IPS DF 4.7 (cell line): ENCODE results near the gene AP2M1.
"Not testable (repeated sequence)": the region's sequence is repeated elsewhere in the genome, so short reads cannot be mapped to it uniquely, and the experiment has no call there.

Experiments used
- DNase-seq: peaks from one replicate; pipeline ENCODE4 v3.0.0-alpha.2; 2013; ENCODE audit warnings: low spot score; ENCODE audit errors: extremely low read depth

AP2M1 gene

DNA sequence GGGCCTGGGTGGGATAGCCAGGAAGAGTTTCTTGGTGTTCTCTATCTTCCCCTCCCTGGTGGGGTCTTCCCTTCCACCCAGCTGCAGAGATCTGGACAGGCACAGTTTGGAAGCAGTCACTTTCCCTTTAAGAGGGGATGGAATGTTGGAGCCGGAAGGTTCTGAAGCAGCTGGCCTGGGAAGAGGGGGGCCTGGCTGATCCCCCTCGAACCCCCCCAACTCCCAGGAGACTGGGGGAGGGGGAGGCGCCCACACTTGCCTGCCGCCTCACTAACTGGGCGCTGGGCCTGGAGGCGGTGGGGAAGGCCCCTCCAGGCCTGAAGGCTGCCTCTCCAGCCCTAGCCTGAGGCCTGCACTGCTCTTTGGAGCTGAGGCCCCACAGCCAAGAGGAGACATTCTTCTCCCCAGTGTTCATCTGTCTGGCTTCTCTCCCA is 18.1 kb upstream of the AP2M1 start:
- no peak for DNase-seq

GRCh38 chr3:184157206-184157605 is 17.4 kb upstream of the AP2M1 start:
- no peak for DNase-seq

GRCh38 chr3:184158404-184158803 is 16.3 kb upstream of the AP2M1 start:
- no peak for DNase-seq

- DNase-seq, result no peak
Observed at GRCh38 chr3:184160456-184160855, 14.2 kb upstream of the AP2M1 start.

- DNase-seq, result not testable (repeated sequence)
Observed at GRCh38 chr3:184162571-184163070, 12.0 kb upstream of the AP2M1 start.

DNA sequence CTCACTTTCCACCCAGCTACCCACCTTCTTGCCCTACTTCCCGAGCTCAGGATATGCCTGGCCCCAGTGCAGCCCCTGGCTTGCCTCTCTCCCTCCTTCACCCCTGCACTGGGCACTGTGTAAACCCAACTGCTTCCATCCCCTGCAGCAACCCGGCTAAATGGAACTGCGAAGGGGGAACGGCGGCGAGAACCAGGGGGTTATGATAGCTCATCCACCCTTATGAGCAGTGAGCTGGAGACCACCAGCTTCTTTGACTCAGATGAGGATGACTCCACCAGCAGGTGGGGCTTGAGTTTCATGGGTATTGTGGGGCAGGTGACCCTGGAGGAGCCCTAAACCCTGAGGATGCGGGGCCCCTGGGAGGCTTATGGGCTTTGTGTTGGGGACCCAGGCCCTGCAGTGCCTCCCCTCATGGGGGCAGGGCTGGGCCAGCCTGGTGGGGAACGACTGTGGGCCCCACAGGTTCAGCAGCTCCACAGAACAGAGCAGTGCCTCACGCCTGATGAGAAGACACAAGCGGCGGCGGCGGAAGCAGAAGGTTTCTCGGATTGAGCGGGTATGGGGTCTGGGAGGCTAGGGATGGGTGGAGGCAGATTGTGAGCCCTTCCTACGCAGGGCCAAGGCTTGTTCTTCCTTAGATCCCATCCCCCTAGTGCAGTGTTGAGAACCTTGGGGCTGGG is 9.9 kb upstream of the AP2M1 start:
- DNase-seq, result no peak

DNA sequence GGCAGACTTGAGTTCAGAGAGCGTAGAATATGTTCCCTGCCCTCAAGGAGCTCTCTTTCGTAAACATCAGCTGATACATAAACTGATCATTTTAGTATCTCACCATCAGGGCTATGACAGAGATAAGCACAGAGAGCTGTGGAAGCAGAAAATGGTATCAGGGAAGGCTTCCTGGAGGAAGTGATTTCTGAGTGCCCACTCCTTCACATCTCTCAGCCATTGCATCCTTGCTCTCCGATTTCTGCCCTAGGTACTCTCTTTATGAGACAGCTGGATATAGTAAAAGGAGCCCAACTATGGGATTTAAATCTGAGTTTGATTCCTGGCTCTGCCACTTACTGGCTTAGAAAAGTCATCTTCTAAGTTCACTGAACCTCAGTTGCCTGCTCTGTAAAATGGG is 9.1 kb upstream of the AP2M1 start:
- DNase-seq, result no peak

GRCh38 chr3:184166671-184167070 is 8.0 kb upstream of the AP2M1 start:
- DNase-seq, result no peak

GRCh38 chr3:184167786-184168185 is 6.9 kb upstream of the AP2M1 start:
- no peak for DNase-seq

DNA sequence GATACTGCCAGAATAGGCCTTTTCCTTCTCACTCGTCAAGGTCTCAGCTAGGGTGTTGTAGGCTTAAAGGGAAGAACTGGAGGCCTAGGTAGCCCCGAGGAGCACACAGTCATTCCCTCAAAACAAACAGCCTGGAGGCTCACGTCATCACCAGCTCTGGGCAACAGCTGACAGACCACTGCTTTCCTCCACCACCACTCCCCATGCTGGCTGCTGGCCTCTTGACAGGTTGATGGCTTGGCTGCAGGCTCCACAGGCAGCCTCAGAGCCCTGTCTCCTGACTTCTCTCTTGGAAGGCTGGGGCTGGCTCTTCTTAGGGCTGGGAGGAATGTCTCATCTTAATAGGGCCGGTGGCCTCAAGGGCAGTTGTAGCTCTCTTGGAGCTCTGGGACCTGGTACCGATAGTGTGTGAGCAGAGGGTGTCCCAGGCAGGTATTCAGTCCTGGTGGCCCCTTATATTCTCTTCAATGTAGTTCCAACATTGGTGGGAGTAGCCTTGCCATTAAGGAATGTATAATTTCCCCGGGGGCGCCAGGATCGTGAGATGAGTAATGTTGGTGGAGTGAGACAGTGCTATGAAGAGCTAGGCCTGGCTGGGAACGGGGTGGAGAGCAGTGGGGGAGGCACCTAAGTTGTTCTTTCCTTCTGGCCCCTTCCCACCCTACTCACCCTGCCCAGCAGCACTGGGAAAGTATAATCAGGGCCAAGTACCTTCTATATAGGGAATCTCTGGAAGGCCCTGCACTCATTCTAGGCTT is 6.1 kb upstream of the AP2M1 start:
- no peak for DNase-seq

DNA sequence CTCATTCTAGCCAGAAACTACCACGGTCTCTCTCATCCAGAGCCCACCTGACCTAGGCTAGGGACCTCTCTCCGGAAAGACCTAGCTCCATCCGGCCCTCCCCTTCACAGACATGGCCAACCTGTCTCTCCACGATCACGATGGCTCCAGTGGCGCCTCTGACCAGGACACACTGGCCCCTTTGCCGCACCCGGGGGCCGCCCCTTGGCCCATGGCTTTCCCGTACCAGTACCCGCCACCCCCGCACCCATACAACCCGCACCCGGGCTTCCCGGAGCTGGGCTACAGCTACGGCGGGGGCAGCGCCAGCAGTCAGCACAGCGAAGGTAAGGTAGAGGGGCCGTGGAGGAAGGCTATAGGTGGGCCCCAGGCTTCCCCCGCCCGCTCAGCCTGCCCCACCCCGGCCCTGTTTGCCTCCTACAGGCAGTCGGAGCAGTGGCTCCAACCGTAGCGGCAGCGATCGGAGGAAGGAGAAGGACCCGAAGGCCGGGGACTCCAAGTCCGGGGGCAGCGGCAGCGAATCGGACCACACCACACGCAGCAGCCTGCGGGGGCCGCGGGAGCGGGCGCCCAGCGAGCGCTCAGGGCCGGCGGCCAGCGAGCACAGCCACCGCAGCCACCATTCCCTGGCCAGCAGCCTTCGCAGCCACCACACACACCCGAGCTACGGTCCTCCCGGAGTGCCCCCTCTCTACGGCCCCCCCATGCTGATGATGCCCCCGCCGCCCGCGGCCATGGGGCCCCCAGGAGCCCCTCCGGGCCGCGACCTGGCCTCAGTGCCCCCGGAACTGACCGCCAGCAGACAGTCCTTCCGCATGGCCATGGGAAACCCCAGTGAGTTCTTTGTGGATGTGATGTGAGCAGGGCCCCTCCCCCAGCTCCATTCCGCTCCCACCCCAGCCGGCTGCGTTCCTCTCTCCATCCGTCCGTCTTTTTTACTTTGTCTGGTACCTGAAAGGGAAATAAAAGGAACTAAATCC is 4.5 kb upstream of the AP2M1 start:
- DNase-seq, result no peak

GRCh38 chr3:184171562-184171961 is 3.1 kb upstream of the AP2M1 start:
- DNase-seq, result no peak

DNA sequence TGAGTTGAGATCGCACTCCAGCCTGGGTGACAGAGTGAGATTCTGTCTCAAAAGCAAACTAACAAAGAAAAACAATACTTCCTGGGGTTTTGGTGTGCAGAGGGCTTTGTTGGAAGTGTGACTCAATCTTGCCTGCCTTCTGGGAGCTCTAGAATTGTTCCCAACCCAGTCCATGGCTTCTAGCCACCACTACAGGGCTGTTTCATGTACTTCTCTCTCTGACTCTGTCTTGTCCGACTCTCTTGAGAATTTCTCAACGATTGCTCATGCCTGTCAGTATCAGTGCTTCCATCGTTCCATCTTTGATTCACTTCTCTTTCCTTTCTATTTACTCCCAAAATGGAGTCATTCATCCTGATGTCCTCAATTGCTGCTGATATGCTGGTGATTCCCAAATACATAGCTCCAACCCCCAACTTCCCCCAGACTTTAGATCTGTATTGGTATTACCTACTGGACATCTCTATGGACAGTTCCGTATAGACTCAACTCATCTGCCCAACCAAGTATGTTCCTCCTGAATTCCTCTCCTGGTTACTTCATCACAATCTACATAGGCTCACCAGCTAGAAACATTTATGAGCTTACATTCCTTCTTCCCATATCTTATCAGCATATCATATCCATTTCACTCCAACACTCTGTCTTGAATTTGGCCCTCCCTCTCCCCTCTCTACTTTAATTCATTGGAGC is 1.8 kb upstream of the AP2M1 start:
- no peak for DNase-seq

- no peak for DNase-seq
Observed at GRCh38 chr3:184173374-184173722, 1.3 kb upstream of the AP2M1 start.

GRCh38 chr3:184174284-184174645 is 390 bp upstream of the AP2M1 start:
- DNase-seq, result no peak

DNA sequence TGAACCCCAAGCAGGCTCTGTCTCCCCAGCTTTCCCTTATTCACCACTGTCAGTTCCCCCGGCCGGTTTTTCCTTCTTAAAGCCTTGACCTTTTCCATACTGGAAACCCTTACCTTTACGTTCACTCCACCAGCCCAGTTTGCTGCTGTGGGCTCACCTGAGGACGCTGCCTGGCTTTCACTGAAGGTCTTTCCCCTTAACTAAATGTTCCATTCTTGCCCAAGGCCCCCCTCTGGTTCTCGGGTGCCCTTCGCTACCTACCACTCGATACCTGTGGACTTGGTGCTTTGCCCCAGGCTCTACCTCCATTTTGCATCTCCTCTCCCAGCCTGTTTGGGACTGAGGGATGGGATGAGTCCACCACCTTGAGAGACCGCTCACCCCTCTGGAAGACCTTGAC is 851 bp downstream of the AP2M1 start:
- DNase-seq, result no peak

GRCh38 chr3:184175981-184176376 is 1.3 kb downstream of the AP2M1 start:
- DNase-seq, result no peak

- no peak for DNase-seq
Observed at GRCh38 chr3:184176377-184177330, 2.0 kb downstream of the AP2M1 start.

- no peak for DNase-seq
Observed at GRCh38 chr3:184177331-184177731, 2.7 kb downstream of the AP2M1 start.

- DNase-seq, result no peak
Observed at GRCh38 chr3:184177767-184178306, 3.2 kb downstream of the AP2M1 start.
